Measurements from ENCODE around the gene TP73.

Gene TP73

DNA sequence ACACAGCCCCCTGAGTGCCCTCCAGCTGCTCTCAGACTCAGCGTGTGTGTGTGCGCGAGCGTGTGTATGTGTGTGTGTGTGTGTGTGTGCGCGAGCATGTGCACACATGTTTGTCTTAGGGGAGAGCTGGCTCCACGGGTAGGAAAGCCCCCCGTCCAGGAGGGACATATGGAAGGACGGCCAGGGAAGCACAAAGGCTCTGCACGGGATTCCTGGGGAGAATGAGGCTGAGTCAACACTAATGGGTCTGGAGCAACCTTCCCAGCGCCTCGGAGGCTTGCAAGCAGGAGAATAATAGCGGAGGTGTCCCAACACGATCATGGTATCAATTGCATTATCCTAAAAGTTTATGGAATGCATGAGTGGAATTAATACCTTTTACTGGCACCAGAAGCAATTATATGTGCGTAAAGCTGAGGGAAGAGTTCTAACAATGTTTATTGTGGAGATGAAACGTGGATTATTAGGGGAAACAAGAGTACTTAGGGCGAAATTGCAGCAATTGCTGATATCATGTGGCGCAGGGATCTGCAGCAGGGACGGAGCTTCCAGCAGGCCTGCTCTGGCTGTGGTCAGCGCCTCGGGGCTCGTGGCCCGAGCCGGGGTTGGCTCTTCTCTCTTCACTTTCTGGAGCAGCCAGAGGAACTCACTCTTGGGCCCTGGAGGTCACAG, 59.6 kb downstream of the TP73 start:
- DNase-seq: no peak

DNA sequence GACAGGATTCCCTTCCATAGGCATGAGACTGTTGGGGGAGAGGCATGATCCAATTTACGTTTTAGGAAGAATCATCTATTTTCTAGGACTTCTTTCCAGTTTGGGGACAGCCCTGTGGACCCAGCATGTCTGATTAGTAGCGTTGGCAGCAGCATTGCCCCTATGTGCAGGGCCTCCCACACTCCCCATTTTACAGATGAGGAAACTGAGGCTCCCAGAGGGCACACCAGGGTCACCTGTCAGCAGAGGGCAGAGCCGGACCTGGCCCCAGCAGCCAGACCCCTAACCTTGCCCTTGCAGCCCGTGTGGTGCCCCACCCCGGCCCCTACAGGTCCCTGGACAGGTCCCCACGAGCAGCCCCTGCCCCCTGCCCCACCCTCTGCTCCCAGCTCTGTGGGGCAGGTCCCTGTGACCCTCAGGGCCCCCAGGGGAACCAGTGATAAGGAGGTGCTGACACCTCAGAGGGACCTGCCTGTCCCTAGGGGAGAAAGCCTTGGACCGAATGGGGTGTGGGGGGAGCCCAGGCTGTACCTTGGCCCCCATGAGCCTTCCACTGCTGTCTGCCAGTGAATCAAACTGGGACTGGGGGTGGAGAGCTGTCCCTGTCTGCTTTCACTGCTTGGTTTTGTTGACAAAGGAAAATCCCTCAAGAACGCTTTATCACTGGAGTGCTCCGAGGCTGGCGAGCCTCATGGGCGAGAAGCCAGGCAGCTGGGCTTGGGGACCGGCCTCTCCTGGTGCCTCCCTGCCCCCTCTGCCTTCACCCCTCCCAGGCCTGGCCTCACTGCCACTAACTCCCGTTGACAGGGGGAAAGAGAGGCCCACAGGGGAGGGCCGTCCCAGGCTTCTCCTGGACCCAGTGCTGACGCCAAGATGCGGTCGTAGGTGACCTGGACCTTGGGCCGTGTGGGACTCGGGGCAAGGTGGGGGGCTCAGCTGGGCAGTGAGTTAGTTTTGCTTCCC, 60.5 kb downstream of the TP73 start:
- no peak for DNase-seq

DNA sequence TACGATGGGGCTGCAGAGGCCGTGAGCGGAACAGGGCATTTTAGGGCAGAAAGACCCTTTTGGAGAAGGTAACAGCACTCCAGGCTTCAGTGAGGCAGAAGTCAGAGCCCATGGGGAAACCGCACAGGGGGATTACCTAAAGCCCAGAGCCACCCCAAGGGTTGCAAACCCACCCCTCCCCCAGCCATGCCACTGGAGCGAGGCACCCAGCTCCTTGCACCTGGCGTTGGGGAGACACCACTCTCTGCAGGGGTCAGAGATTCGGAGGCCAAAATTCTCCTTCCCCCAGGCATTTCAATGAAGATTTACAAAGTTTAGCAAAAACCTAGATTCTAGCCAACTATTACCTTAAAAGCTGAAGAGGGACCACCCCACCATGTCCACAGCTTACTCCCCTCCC, 61.5 kb downstream of the TP73 start:
- DNase-seq: no peak

DNA sequence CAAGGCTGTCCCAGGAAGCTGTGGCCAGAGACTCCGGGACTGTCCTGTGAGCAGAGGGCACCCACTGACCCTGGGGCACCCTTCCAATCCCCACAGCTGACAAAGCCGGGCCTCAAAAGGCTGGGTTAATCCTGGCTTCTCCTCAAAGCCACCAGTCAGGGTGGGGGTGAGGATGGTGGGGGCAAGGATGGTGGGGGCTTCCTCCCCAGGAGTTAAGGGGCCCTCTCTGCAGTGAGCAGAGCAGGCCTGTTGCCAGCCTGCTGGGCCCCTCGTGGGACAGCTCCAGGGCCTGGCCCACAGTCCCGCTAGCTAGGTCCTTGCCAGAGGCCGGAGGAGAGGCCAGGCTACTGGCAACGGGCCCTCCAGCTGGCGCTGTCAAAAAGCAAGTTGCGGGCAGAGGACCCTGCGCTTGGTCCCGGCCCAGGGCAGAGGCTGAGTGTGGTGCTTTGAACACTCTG, 62.0 kb downstream of the TP73 start:
- no peak for DNase-seq

DNA sequence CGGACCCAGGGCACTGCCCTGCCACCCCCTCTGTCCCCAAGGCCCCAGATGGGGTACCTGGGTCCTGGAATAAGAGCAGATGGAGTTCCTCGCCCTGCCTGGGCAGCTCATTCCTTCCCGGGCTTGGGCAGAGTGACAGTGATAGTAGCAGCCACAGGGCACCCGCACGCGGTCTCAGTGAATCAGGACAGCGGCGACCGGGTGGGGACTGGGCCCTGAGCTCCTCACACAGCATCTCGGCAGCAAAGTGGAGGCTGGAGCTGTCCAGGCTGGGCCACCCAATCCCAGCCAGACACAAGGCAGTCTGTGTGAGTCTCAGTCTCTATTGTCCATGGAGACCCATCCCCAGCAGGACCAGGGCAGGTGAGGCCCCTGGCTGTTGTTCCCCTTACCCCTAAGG, 62.5 kb downstream of the TP73 start:
- no peak for DNase-seq

DNA sequence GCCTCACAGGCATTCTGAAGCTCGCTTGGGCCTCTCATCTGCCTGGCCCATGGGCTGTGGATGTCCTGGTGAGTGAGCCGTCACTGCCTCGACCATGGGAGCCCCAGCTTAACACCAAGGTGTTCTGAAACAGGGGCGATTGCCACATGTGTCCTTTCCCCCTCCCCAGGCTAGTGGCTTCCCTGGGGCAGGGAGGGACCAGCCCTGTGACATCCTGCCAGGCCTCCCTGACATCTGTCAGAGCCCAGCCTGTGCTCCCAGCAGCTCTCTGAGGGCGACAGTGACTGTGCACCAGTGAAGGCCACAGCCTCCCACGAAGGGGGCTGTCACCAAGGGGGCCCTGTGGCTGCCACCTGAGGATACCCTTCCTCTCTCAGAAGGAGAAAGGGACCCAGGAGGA, 64.0 kb downstream of the TP73 start:
- DNase-seq: no peak

DNA sequence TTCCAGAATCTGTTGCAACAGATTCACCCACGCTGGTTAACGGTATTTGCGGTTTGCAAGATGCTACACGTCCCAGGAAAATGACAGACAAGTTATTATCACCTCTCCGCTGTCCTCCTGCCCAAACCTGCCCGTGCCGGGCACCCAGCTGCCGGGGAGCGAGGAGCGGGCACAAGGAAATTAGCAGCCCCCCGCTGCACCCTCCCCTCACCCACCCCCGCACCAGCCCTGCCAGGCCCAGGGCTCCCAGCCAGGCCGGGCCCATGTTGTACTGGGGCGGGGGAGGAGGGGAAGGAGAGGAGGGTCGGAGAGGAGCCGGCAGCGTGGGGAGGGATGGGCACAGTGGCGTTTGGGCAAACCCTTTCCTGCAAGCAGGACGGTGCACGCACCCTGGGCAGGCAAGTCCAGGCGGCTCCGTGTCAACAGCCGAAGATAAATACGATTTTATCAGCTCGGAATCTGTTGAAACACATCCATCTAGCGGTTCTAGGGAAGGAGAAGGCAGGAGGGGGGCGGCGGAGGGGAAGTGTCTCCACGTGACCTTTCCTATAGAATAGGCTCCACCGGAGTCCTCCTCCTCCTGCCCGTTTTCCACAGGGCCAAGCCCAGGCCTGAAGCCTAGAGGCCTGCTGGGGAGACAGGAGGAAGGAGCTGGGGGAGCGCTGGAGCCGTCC, 64.9 kb downstream of the TP73 start:
- no peak for DNase-seq

DNA sequence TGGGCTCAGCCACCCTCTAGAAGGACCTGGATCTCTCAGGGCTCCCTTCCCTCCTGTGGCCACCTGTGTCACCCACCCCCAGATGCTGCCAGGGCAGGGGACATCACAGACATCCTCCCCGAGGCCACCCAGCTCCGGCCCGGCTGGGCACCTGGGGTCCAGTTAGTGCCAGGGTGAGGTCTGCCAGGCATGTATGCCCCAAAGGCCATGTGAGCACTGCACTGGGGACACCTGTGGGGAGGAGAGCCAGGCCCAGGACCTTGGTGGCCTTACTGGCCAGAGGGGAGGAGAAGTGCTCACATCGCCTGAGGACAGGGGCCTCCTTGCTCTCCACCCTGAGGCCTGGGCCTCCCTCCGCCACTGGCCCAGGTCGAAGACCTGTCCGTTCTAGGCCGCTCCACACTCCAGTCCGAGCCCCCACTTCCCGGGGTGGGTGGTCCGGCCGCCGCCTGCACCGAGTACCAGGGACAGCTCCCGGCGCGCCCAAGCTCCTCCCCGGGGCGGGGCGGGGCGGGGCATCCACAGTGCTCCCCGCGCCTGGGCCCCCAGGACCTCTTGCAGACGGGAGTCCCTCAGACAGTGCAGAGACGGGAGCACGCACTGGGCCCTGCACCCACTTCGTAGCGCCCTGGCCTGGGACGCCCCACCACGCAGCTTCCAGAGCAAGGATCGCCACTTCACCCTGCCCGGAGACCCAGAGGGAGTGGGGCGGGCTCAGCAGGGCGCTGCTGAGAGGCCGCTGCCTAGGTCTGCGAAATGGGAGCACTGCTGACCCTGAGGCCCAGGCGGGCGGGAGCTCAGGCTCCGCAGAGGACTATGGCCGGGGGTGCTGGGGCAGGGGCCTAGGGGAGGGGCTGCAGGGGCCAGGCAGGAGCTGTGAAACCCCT, 65.6 kb downstream of the TP73 start:
- peak in 2 of 3 donors; percentile 10 to 44 for DNase-seq

DNA sequence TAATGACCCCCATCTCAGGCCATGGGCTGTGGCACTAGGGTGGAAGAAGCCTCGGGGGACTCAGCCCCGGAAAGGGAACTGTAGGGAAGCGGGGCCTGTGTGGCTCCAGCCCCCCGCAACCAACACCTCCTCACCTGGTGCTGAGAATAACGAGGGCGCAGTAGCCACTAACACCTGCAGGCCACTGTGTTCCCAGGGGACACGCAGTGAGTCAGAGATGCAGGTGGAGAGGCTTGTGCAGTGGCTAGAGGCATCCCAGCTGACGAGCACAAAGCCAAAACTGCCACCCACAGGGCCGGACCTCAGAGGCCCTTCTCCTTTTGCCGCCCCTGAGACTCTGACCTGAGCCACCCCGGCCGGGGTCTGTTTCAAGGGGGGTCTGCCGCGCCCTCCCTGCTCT, 66.4 kb downstream of the TP73 start:
- DNase-seq: no peak

DNA sequence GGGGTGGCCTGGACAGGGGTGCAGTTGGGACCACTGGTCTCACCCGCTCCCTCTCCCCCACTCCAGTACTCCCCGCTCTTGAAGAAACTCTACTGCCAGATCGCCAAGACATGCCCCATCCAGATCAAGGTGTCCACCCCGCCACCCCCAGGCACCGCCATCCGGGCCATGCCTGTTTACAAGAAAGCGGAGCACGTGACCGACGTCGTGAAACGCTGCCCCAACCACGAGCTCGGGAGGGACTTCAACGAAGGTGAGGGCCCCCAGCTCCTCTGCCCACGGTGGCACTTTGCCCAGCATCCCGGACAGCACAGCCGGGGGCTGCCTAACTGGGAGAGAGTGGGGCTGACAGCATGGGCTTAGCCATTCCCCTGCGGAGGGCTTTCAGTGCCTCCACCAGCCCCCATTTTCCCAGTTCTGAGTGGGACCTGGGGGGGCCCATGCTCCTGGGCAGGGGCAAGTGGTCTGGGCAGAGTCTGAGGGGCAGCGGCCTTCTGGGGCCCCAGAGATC, 69.7 kb downstream of the TP73 start:
- no peak for DNase-seq

DNA sequence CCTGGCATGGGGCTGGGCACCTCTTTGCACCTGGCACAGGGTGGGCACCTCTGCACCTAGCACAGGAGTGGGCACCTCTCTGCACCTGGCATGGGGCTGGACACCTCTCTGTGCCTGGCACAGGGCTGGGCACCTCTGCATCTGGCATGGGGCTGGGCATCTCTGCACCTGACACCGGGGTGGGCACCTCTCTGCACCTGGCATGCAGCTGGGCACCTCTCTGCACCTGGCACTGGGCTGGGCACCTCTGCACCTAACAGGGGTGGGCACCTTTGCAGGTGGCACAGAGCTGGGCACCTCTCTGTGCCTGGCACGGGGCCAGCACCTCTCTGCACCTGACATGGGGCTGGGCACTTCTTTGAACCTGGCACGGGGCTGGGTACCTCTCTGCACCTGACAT, 70.5 kb downstream of the TP73 start:
- no peak for DNase-seq

DNA sequence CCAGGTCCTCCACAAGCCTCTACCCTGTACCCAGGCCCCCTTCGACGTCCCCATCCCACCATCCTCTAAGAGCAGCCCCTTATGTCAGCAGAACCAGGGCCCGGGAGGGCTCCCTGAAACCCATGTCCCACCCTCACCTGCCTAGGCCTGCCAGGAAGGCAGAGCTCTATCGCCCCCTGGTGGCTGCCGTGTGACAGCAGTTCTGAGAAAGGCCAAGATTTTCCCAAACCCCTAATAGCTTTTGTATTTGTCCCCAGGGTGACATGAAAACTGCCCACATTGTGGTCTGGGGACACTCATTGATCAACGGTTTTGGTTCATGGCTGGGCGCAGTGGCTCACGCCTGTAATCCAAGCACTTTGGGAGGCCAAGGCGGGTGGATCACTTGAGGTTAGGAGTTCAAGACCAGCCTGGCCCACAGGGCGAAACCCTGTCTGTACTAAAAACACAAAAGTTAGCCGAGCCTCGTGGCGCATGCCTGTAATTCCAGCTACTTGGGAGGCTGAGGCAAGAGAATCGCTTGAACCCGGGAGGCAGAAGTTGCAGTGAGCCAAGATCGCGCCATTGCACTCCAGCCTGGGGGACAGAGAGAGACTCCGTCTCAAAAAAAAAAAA, 72.2 kb downstream of the TP73 start:
- DNase-seq: peak; percentile 72 to 90 (median 82)

DNA sequence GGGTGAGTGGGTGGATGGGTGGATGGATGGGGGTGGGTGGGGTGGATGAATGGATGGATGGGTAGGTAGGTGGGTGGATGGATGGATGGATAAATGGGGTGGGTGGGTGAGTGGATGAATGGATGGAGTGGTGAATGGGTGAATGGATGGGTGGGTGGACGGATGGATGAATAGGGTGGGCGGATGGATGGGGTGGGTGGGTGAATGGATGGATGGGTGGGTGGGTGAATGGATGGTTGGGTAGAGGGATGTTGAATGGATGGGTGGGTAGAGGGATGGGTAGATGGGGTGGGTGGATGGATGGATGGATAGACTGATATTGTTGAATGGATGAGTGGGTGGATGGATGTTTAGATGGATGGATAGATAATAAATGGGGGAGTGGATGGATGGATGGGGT, 73.0 kb downstream of the TP73 start:
- no peak for DNase-seq

DNA sequence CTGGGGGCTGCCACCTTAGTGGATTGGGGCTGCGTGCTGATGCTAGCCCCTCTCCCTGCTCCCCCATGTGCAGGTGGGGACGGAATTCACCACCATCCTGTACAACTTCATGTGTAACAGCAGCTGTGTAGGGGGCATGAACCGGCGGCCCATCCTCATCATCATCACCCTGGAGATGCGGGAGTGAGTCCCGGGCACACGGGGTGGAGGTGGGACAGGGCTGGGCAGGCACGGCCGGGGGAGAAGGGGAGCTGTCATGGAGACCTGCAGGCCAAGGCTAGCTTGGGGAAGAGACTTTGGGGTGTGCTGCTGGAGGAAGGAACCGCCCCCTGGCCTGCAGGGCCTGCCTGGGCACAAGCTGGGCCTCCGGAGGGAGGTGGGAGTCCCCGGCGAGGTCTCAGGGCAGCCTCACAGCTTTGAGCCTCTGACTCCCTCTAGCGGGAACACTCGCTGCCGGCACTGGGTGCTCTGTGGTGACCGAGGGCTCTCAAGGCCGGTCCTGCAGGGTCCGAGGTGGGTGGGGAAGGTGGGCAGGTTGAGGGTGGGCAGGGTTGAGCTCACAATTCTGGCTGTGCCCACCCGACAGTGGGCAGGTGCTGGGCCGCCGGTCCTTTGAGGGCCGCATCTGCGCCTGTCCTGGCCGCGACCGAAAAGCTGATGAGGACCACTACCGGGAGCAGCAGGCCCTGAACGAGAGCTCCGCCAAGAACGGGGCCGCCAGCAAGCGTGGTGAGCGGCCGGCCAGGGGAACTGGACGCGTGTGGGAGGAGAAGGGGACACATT, 74.9 kb downstream of the TP73 start:
- peak; percentile 56 to 71 (median 67) for DNase-seq

DNA sequence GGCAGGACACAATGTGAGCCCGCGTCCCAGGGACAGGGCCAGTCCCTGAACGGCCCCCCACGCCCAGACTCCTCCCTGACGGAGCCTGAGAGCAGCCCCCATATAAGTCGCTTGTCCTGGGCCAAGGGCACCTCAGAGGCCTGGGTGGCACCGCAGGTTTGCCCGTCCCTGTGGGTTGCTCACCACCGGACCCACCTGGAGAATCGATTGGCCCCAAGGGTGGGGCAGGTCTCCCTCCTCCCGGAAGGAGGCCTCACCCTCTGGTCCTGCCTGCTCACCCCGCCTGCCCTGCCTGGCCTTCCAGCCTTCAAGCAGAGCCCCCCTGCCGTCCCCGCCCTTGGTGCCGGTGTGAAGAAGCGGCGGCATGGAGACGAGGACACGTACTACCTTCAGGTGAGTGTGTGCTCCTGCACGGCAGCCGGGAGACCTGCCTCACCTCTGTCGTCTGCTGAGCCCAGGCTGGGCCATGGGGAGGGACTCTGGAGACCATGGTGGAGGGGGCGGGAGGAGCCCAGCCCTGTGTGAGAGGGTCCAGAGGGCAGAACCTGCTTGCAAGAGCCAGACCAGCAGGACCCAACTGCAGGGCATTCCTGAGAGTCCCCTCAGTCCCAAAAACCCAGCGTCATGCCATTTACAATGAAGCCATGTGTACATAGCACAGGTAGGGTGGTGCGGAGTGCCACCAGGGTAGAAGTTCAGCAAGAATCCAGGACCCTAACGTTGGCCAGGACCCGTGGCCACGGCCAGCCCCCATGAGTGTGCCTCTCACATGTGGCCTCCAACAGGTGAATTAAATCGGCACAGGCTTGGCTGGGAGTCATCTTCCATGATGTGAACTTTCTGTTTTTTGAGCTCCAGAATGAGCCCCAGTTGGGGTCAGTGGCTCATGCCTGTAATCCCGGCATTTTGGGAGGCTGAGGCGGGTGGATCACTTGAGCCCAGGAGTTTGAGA, 75.8 kb downstream of the TP73 start:
- no peak for DNase-seq

DNA sequence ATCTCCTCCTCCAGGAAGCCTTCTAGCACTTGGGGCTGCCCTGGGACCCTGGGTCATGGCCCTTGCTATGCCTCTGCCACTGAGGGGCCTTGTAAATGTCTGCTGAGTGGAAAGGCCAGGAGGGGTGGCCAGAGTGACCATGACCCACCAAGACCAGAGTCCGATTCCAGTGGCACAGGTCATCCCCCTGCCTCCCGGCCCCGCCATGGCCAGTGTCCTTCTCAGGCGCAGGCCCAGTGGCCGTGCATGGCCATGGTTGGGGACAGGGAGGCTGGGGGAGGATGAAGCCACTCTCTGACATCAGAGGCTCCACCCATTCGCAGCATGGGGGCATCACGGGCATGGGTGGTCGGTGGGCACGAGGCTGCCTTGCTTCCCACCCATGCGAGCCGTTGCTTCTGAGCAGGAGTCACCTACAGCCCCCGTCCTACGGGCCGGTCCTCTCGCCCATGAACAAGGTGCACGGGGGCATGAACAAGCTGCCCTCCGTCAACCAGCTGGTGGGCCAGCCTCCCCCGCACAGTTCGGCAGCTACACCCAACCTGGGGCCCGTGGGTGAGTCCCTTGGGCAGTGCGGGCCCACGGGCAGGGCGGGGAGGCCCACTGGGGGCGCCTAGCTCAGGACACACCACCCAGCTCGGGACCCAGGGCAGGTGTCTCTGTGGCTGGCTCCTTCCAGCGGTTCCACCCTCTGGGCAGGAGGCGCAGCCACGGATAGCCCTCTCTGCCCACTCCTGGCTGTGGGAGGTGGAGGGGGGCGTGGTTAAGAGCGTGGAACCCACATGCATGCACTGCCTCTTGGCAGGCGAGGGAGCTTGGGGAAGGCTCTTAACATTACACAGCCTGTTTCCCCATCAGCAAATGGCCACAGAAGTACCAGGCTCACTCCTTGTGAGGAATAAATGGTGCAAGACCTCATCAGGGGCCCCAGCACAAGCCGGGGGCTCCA, 77.6 kb downstream of the TP73 start:
- DNase-seq: no peak

DNA sequence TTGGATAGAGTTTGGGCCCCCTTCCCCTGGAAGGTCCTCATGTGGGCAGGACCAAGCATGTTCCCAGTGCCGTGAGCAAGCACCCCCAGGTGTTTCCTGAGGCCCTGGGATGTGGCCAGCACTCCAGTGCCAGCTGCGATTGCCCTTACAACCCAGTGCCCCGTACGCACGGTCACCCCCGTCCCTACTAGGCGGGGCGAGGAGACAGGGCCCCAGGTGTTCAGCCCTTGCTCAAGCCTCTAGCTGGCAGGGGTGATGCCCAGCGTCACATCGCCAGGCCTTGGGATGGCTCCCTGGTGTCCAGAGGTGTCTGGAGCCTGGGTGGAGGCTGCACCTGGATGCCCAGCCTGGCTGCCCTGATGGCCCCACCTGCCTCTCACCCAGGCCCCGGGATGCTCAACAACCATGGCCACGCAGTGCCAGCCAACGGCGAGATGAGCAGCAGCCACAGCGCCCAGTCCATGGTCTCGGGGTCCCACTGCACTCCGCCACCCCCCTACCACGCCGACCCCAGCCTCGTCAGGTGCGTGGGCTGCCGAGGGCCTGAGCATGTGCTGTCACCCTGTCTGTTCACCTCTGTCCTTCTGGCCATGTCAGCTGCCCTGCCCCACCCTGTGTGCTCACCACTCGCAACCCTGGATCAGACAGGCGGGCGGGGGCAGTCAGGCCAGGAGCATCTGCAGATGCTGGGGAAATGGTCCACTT, 78.4 kb downstream of the TP73 start:
- DNase-seq: no peak

Measured in suppressor macrophage treated with lipopolysaccharide for 1 hour (primary cell).